ENCODE results near the gene CLDND1.

- TF ChIP-seq TSHZ2 (CRISPR knock-in tag; IDR thresholded peaks at IDR 0.05), result no peak
- no peak for TF ChIP-seq POU6F1 (CRISPR knock-in tag; IDR thresholded peaks at IDR 0.05; ENCODE audit: borderline replicate concordance, low read depth)
- TF ChIP-seq, protein P1, sequence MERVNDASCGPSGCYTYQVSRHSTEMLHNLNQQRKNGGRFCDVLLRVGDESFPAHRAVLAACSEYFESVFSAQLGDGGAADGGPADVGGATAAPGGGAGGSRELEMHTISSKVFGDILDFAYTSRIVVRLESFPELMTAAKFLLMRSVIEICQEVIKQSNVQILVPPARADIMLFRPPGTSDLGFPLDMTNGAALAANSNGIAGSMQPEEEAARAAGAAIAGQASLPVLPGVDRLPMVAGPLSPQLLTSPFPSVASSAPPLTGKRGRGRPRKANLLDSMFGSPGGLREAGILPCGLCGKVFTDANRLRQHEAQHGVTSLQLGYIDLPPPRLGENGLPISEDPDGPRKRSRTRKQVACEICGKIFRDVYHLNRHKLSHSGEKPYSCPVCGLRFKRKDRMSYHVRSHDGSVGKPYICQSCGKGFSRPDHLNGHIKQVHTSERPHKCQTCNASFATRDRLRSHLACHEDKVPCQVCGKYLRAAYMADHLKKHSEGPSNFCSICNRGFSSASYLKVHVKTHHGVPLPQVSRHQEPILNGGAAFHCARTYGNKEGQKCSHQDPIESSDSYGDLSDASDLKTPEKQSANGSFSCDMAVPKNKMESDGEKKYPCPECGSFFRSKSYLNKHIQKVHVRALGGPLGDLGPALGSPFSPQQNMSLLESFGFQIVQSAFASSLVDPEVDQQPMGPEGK (CRISPR knock-in tag; IDR thresholded peaks at IDR 0.05; ENCODE audit: borderline replicate concordance), result no peak
- TF ChIP-seq ZNF70 (CRISPR knock-in tag; IDR thresholded peaks at IDR 0.05), result no peak
- no peak for TF ChIP-seq PPARA (CRISPR knock-in tag; IDR thresholded peaks at IDR 0.05; ENCODE audit: borderline replicate concordance)
These were observed 42.5 kb upstream of the CLDND1 start for GRCh38 chr3:98565237-98565643.

Measured in SK-N-SH treated with all-trans-retinoic acid at 6 μM for 48 hours (cell line).